8988T (cell line): ENCODE measurements around the gene PDE4B.

Source experiments
- DNase-seq: peaks from one replicate; pipeline ENCODE4 v3.0.0; 2011

Gene PDE4B

GRCh38 chr1:65792669-65793358 is at the start of gene PDE4B:
Gene PDE4B (plus strand): TSS chr1:65792895.
- DNase-seq = no peak

GRCh38 chr1:65744731-65745130 is 48.0 kb upstream of the PDE4B start:
- DNase-seq = no peak

GRCh38 chr1:65751961-65752360 is 40.7 kb upstream of the PDE4B start:
- DNase-seq = no peak

GRCh38 chr1:65756616-65757015 is 36.1 kb upstream of the PDE4B start:
- no peak for DNase-seq

- no peak for DNase-seq
Measured at GRCh38 chr1:65757531-65757930, 35.2 kb upstream of the PDE4B start.

- DNase-seq = no peak
Measured at GRCh38 chr1:65758128-65758527, 34.6 kb upstream of the PDE4B start.

GRCh38 chr1:65759516-65759915 is 33.2 kb upstream of the PDE4B start:
- DNase-seq = no peak

GRCh38 chr1:65762081-65762862 is 30.4 kb upstream of the PDE4B start:
- DNase-seq = no peak

- DNase-seq = no peak
Measured at GRCh38 chr1:65764052-65764451, 28.6 kb upstream of the PDE4B start.

GRCh38 chr1:65765631-65766030 is 27.1 kb upstream of the PDE4B start:
- no peak for DNase-seq

- no peak for DNase-seq
Measured at GRCh38 chr1:65769636-65770035, 23.1 kb upstream of the PDE4B start.

- DNase-seq = no peak
Measured at GRCh38 chr1:65772607-65773006, 20.1 kb upstream of the PDE4B start.

GRCh38 chr1:65773391-65774123 is 19.1 kb upstream of the PDE4B start:
- DNase-seq = no peak

- no peak for DNase-seq
Measured at GRCh38 chr1:65788762-65789161, 3.9 kb upstream of the PDE4B start.

GRCh38 chr1:65791396-65791795 is 1.3 kb upstream of the PDE4B start:
- DNase-seq = no peak

GRCh38 chr1:65791801-65792668 is 660 bp upstream of the PDE4B start:
- DNase-seq = no peak

- DNase-seq = no peak
Measured at GRCh38 chr1:65793359-65793732, 651 bp downstream of the PDE4B start.

GRCh38 chr1:65795311-65795710 is 2.6 kb downstream of the PDE4B start:
- no peak for DNase-seq

GRCh38 chr1:65799601-65800000 is 6.9 kb downstream of the PDE4B start:
- no peak for DNase-seq

- DNase-seq = no peak
Measured at GRCh38 chr1:65804584-65804983, 11.9 kb downstream of the PDE4B start.

GRCh38 chr1:65812065-65812464 is 19.4 kb downstream of the PDE4B start:
- DNase-seq = no peak

GRCh38 chr1:65813956-65814355 is 21.3 kb downstream of the PDE4B start:
- DNase-seq = no peak

- DNase-seq = no peak
Measured at GRCh38 chr1:65814752-65815151, 22.1 kb downstream of the PDE4B start.
